Measurements from ENCODE around the gene PDCD6IP.

GRCh38 chr3:33808559-33808958 is 10.1 kb downstream of the PDCD6IP start:
- no peak for TF ChIP-seq POLR2A (IDR thresholded peaks at IDR 0.05; ENCODE audit: low read depth, low read length)
- no peak for TF ChIP-seq POLR2AphosphoS5 (IDR thresholded peaks at IDR 0.05; ENCODE audit: low read depth, low read length)
- no peak for TF ChIP-seq TAF1 (IDR thresholded peaks at IDR 0.05; ENCODE audit: borderline replicate concordance, low read depth, low read length)

Data from GM12892 (cell line).